GM23338 (cell line): Measurements from ENCODE around the gene PCTP.

ENCODE experiments used
- CREB1 ChIP-seq: fragments of 250-450 bp; sonication (Bioruptor Pico); IDR thresholded peaks from 2 replicates; pipeline ENCODE4 v1.5.0; 2020; ENCODE audit warnings: low read depth, mild to moderate bottlenecking, moderate library complexity
- ETS1 ChIP-seq: IDR thresholded peaks from 2 replicates; pipeline ENCODE4 v1.6.1; 2016; ENCODE audit warnings: antibody characterized with exemption
- EZH2 ChIP-seq: fragments of 200-600 bp; sonication (generic); IDR thresholded peaks from one replicate; pipeline ENCODE4 v1.8.0; 2017; ENCODE audit warnings: antibody characterized with exemption, mild to moderate bottlenecking, low read depth; ENCODE audit not compliant: unreplicated experiment
- EZH2phosphoT487 ChIP-seq: fragments of 200-600 bp; sonication (generic); IDR thresholded peaks from one replicate; pipeline ENCODE4 v1.8.1; 2018; ENCODE audit warnings: antibody characterized with exemption; ENCODE audit not compliant: unreplicated experiment
- JUNB ChIP-seq: IDR thresholded peaks from one replicate; pipeline ENCODE4 v1.6.1; 2016; ENCODE audit warnings: antibody characterized with exemption; ENCODE audit not compliant: unreplicated experiment
- NANOG ChIP-seq: IDR thresholded peaks from 2 replicates; pipeline ENCODE4 v1.6.1; 2016; ENCODE audit warnings: antibody characterized with exemption, borderline replicate concordance
- POLR2AphosphoS5 ChIP-seq: IDR thresholded peaks from 2 replicates; pipeline ENCODE4 v1.6.1; 2016; ENCODE audit warnings: antibody characterized with exemption, low read depth
- REST ChIP-seq: IDR thresholded peaks from one replicate; pipeline ENCODE4 v1.6.1; 2018; ENCODE audit warnings: antibody characterized with exemption; ENCODE audit not compliant: unreplicated experiment
- STAT1 ChIP-seq: IDR thresholded peaks from one replicate; pipeline ENCODE4 v1.6.1; 2016; ENCODE audit warnings: antibody characterized with exemption; ENCODE audit not compliant: unreplicated experiment
- ZNF114 ChIP-seq: fragments of 250-450 bp; sonication (Bioruptor Pico); IDR thresholded peaks from 2 replicates; pipeline ENCODE4 v1.5.0; 2020; ENCODE audit warnings: mild to moderate bottlenecking, moderate library complexity
- ZNF331 ChIP-seq: fragments of 250-450 bp; sonication (Bioruptor Pico); IDR thresholded peaks from 2 replicates; pipeline ENCODE4 v1.5.0; 2020; ENCODE audit warnings: low read depth, mild to moderate bottlenecking, moderate library complexity
- TF ChIP-seq, protein P1 (sequence below), 2 experiments: fragments of 200-600 bp in 1 of 2; sonication (generic) in 1 of 2; conservative IDR thresholded peaks; 2 replicates each; pipeline versions ENCODE4 v1.5.1 to v1.6.1; 2016 to 2017; ENCODE audit warnings: antibody characterized with exemption in 2 of 2, low read depth in 2 of 2, mild to moderate bottlenecking in 2 of 2, moderate library complexity in 1 of 2

GRCh38 chr17:55747209-55747608 lies 3.6 kb upstream of the PCTP start:
- TF ChIP-seq, protein P1, sequence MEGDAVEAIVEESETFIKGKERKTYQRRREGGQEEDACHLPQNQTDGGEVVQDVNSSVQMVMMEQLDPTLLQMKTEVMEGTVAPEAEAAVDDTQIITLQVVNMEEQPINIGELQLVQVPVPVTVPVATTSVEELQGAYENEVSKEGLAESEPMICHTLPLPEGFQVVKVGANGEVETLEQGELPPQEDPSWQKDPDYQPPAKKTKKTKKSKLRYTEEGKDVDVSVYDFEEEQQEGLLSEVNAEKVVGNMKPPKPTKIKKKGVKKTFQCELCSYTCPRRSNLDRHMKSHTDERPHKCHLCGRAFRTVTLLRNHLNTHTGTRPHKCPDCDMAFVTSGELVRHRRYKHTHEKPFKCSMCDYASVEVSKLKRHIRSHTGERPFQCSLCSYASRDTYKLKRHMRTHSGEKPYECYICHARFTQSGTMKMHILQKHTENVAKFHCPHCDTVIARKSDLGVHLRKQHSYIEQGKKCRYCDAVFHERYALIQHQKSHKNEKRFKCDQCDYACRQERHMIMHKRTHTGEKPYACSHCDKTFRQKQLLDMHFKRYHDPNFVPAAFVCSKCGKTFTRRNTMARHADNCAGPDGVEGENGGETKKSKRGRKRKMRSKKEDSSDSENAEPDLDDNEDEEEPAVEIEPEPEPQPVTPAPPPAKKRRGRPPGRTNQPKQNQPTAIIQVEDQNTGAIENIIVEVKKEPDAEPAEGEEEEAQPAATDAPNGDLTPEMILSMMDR (conservative IDR thresholded peaks at IDR 0.05; ENCODE audit: low read depth in 2 of 2): no peak
- TF ChIP-seq POLR2AphosphoS5 (no peak), EZH2 (no peak), NANOG (no peak), JUNB (no peak), STAT1 (no peak), REST (no peak), EZH2phosphoT487 (no peak), ZNF114 (no peak), CREB1 (CRISPR knock-in tag) (no peak), ETS1 (no peak), ZNF331 (CRISPR knock-in tag) (no peak)
